Common myeloid progenitor, CD34-positive (primary cell): ENCODE results near the gene ZNF616.

Source experiments
- CTCF ChIA-PET: fragments of 350-600 bp; sonication (Branson Sonifier 250); formaldehyde crosslinking; loops from one replicate; lab custom pipeline; 2021; ENCODE audit warnings: antibody characterized with exemption; lab: Charles Lee
- POLR2A ChIA-PET: fragments of 350-600 bp; sonication (Branson Sonifier 250); formaldehyde crosslinking; loops from one replicate; lab custom pipeline; 2021; ENCODE audit warnings: antibody characterized with exemption; lab: Charles Lee
- DNase-seq, 3 donors: peaks; one replicate each; pipeline versions ENCODE4 v3.0.0 to v3.0.0-alpha.2; 2013
- H3K27ac ChIP-seq, 2 experiments: 1 replicate in 1 of 2; 2 replicates in 1 of 2; pipeline ENCODE4 v1.7.0; 2013; ENCODE audit warnings: inconsistent platforms in 2 of 2, low read length in 2 of 2, mild to moderate bottlenecking in 2 of 2, low read depth in 1 of 2, moderate library complexity in 1 of 2; ENCODE audit not compliant: severe bottlenecking in 2 of 2, insufficient read depth in 1 of 2, poor library complexity in 1 of 2
- H3K27me3 ChIP-seq, 5 experiments: replicated peaks in 2 of 5; 1 replicate in 3 of 5; 2 replicates in 2 of 5; pipeline versions ENCODE4 v1.6.1 to v1.7.0; 2013; ENCODE audit warnings: low read length in 4 of 5, mild to moderate bottlenecking in 2 of 5, moderate library complexity in 2 of 5, inconsistent platforms in 1 of 5; ENCODE audit not compliant: insufficient read depth in 5 of 5, control insufficient read depth in 4 of 5
- H3K36me3 ChIP-seq, 4 experiments: 1 replicate in 2 of 4; 2 replicates in 2 of 4; pipeline versions ENCODE4 v1.6.1 to v1.7.0; 2013; ENCODE audit warnings: low read length in 3 of 4, control low read depth in 1 of 4, mild to moderate bottlenecking in 1 of 4; ENCODE audit not compliant: control insufficient read depth in 4 of 4, insufficient read depth in 4 of 4
- H3K4me1 ChIP-seq, 4 experiments: 1 replicate in 3 of 4; 2 replicates in 1 of 4; pipeline versions ENCODE4 v1.6.1 to v1.7.1; 2013; ENCODE audit warnings: low read length in 3 of 4, mild to moderate bottlenecking in 3 of 4, control low read depth in 1 of 4, inconsistent platforms in 1 of 4, moderate library complexity in 1 of 4; ENCODE audit not compliant: control insufficient read depth in 4 of 4, insufficient read depth in 4 of 4; ENCODE audit errors: control extremely low read depth in 1 of 4
- H3K4me3 ChIP-seq, 7 experiments: 1 replicate in 4 of 7; 2 replicates in 3 of 7; pipeline versions ENCODE4 v1.5.1 to v1.7.0; 2013; ENCODE audit warnings: mild to moderate bottlenecking in 7 of 7, low read length in 6 of 7, moderate library complexity in 6 of 7, inconsistent platforms in 2 of 7, low read depth in 2 of 7, control low read depth in 1 of 7; ENCODE audit not compliant: insufficient read depth in 4 of 7, control insufficient read depth in 1 of 7; ENCODE audit errors: extremely low read depth in 1 of 7
- H3K9me3 ChIP-seq, 5 experiments: 1 replicate in 4 of 5; 2 replicates in 1 of 5; pipeline versions ENCODE4 v1.6.1 to v1.7.1; 2013; ENCODE audit warnings: low read length in 4 of 5, mild to moderate bottlenecking in 2 of 5, inconsistent platforms in 1 of 5, low read depth in 1 of 5, moderate library complexity in 1 of 5; ENCODE audit not compliant: control insufficient read depth in 4 of 5, insufficient read depth in 2 of 5; ENCODE audit errors: control extremely low read depth in 1 of 5
- WGBS: methylation state at CpG from one replicate; pipeline ENCODE4 v1.1.5; 2013; ENCODE audit not compliant: insufficient coverage; 5-methylcytosine and 5-hydroxymethylcytosine counted together

ZNF616 gene

GRCh38 chr19:52095172-52096014 is 44.3 kb downstream of the ZNF616 start, which contains the start of gene ZNF841:
Gene ZNF841 (minus strand): TSS chr19:52095765. CDS start chr19:52084801, 10,964 bp downstream.
- Histone ChIP-seq H3K4me1 (peaks cover 0 to 15% (median 10%) of the 10 kb centered on the region in 4 experiments), H3K9me3 (peaks cover 0 to 63% (median 41%) of the 10 kb centered on the region in 5 experiments), H3K27ac (peak within 1 kb of the TSS; percentile 79 to 87), H3K27me3 (no peaks in the 10 kb centered on the region), H3K4me3 (peak within 1 kb of the TSS; percentile 64 to 100 (median 98)), H3K36me3 (peaks cover 9 to 32% (median 12%) of the 10 kb centered on the region in 4 experiments)
- 2% methylated on average over 57 of the region's 59 CpGs for WGBS
- peak; percentile 92 to 95 (median 94) for DNase-seq
- POLR2A ChIA-PET, result no interaction called here
- CTCF ChIA-PET, result no interaction called here

DNA sequence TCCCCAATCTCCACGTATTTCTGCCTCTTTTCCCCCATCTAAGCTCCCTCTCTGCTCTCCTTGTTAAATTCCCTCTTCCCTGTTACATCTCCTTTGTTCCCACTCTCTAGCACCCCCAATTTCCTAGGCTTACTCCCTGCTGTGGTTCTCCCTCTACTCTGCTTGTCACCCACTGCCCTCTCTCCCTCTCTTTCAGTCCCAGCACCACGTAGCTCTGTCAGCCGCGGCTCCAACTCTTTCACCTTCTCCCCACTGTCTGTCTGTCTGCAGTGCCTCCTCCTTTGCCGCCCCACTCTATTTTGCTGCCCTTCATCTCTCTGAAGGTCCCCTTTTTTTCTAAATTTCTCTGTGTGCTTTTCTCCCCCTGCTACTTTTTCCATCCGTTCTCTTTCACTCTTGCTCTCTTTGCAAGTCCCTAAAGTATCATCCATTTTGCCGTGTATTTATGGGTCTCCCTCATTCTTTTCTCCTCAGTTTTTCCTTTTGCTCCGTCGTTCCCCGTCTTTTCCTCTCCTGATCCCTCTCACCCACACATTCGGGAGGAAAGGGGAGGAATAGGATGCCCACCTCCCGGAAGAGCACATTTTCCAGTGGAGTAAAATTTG is 45.1 kb downstream of the ZNF616 start:
- Histone ChIP-seq H3K4me3 (peak overlapping the region; percentile 64 to 100 (median 98)), H3K4me1 (peaks cover 0 to 15% (median 10%) of the 10 kb centered on the region in 4 experiments), H3K9me3 (peaks cover 0 to 66% (median 42%) of the 10 kb centered on the region in 5 experiments), H3K27me3 (no peaks in the 10 kb centered on the region), H3K27ac (peak overlapping the region in 1 of 2 experiments; percentile 87), H3K36me3 (peaks cover 11 to 39% (median 17%) of the 10 kb centered on the region in 4 experiments)
- ChIA-PET CTCF (no interaction called here), POLR2A (no interaction called here)
- peak in 2 of 3 donors; percentile 16 to 27 for DNase-seq
- WGBS, result 41% methylated on average over 7 of the region's 12 CpGs

- Histone ChIP-seq H3K9me3 (peaks cover 4 to 95% (median 63%) of the 10 kb centered on the region in 5 experiments), H3K4me3 (no peak overlapping the region), H3K27me3 (no peaks in the 10 kb centered on the region), H3K36me3 (peaks cover 36 to 98% (median 60%) of the 10 kb centered on the region in 4 experiments), H3K4me1 (no peaks in the 10 kb centered on the region), H3K27ac (no peak overlapping the region)
- ChIA-PET CTCF (no interaction called here), POLR2A (no interaction called here)
- DNase-seq, result no peak
Observed at GRCh38 chr19:52086481-52086880, 53.3 kb downstream of the ZNF616 start.

- POLR2A ChIA-PET, result no interaction called here
- no peaks in the 10 kb centered on the region for H3K27me3 ChIP-seq
- CTCF ChIA-PET, result no interaction called here
- H3K36me3 ChIP-seq, result peaks cover 36 to 97% (median 63%) of the 10 kb centered on the region in 4 experiments
- no peak overlapping the region for H3K4me3 ChIP-seq
- H3K9me3 ChIP-seq, result peaks cover 22 to 96% (median 65%) of the 10 kb centered on the region in 5 experiments
- 97% methylated on average over 5 of the region's 5 CpGs for WGBS
- DNase-seq, result no peak
- H3K4me1 ChIP-seq, result no peaks in the 10 kb centered on the region
- H3K27ac ChIP-seq, result no peak overlapping the region
Observed at GRCh38 chr19:52070496-52070895, 69.2 kb downstream of the ZNF616 start.

GRCh38 chr19:52069653-52070052 is 70.1 kb downstream of the ZNF616 start:
- Histone ChIP-seq H3K27me3 (no peaks in the 10 kb centered on the region), H3K4me3 (peak overlapping the region in 1 of 7 experiments; percentile 33), H3K36me3 (peaks cover 33 to 94% (median 58%) of the 10 kb centered on the region in 4 experiments), H3K27ac (no peak overlapping the region), H3K9me3 (peaks cover 23 to 97% (median 65%) of the 10 kb centered on the region in 5 experiments), H3K4me1 (no peaks in the 10 kb centered on the region)
- DNase-seq, result no peak
- WGBS, result 80% methylated on average over 1 of the region's 2 CpGs
- ChIA-PET POLR2A (no interaction called here), CTCF (interaction anchor here (0.6 kb wide), 1 partner anchor 214 kb away, joined by 3 read pairs; no protein-coding TSS in a partner anchor)

DNA sequence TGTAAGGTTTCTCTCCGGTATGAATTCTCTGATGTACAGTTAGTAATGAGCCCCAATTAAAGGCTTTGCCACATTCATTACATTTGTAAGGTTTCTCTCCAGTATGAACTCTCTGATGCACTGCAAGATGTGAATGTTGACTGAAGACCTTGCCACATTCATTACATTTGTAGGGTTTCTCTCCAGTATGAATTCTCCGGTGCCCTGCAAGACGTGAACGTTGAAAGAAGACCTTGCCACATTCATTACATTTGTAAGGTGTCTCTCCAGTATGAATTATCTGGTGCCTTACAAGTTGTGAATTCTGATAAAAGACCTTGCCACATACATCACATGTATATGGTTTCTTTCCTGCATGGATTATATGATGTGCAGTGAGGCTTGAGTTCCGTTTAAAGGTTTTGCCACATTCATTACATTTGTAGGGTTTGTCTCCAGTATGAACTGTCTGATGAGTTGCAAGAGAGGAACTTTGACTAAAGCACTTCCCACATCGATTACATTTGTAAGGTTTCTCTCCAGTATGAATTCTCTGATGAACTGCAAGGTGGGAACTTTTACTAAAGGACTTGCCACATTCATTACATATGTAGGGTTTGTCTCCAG is 73.4 kb downstream of the ZNF616 start:
- no peaks in the 10 kb centered on the region for H3K4me1 ChIP-seq
- no peaks in the 10 kb centered on the region for H3K27me3 ChIP-seq
- peaks cover 26 to 85% (median 51%) of the 10 kb centered on the region in 4 experiments for H3K36me3 ChIP-seq
- H3K9me3 ChIP-seq, result peaks cover 27 to 93% (median 76%) of the 10 kb centered on the region in 5 experiments
- DNase-seq, result no peak
- ChIA-PET CTCF (no interaction called here), POLR2A (no interaction called here)
- no peak overlapping the region for H3K27ac ChIP-seq
- WGBS, result 98% methylated on average over 6 of the region's 6 CpGs
- no peak overlapping the region for H3K4me3 ChIP-seq
